ENCODE measurements around the gene ZNF557.
"Not testable (repeated sequence)": the region's sequence is repeated elsewhere in the genome, so short reads cannot be mapped to it uniquely, and the experiment has no call there.

Gene ZNF557

GRCh38 chr19:7056371-7056770 is 13.1 kb upstream of the ZNF557 start:
- H3K9ac ChIP-seq (ENCODE audit: low read depth, low read length); H3K36me3 ChIP-seq (ENCODE audit: insufficient read depth, low read length); H3K4me1 ChIP-seq (ENCODE audit: control insufficient read depth, insufficient read depth, low read length); H3K9me3 ChIP-seq (replicated peaks; ENCODE audit: low read length); H3K4me2 ChIP-seq (ENCODE audit: low read length); H3K27me3 ChIP-seq (ENCODE audit: control insufficient read depth, insufficient read depth, low read length); H3K4me3 ChIP-seq (ENCODE audit: low read length): not testable (repeated sequence)

GRCh38 chr19:7058576-7058975 is 10.9 kb upstream of the ZNF557 start, which contains the start of gene MBD3L3:
TSS of gene MBD3L3 (minus strand) at chr19:7058676. CDS start at chr19:7058605, 71 bp downstream.
- not testable (repeated sequence) for H3K27me3 ChIP-seq (ENCODE audit: control insufficient read depth, insufficient read depth, low read length); H3K4me1 ChIP-seq (ENCODE audit: control insufficient read depth, insufficient read depth, low read length); H3K4me3 ChIP-seq (ENCODE audit: low read length); H3K4me2 ChIP-seq (ENCODE audit: low read length); H3K9me3 ChIP-seq (replicated peaks; ENCODE audit: low read length); H3K36me3 ChIP-seq (ENCODE audit: insufficient read depth, low read length); H3K9ac ChIP-seq (ENCODE audit: low read depth, low read length)

GRCh38 chr19:7059977-7060376 is 9.5 kb upstream of the ZNF557 start:
- not testable (repeated sequence) for H3K36me3 ChIP-seq (ENCODE audit: insufficient read depth, low read length); H3K4me3 ChIP-seq (ENCODE audit: low read length); H3K9ac ChIP-seq (ENCODE audit: low read depth, low read length); H3K4me1 ChIP-seq (ENCODE audit: control insufficient read depth, insufficient read depth, low read length); H3K27me3 ChIP-seq (ENCODE audit: control insufficient read depth, insufficient read depth, low read length); H3K9me3 ChIP-seq (replicated peaks; ENCODE audit: low read length); H3K4me2 ChIP-seq (ENCODE audit: low read length)

GRCh38 chr19:7063339-7063738 is 6.2 kb upstream of the ZNF557 start:
- H3K4me1 ChIP-seq (ENCODE audit: control insufficient read depth, insufficient read depth, low read length): no peaks in the 10 kb centered on the region
- H3K4me3 ChIP-seq (ENCODE audit: low read length): no peak overlapping the region
- H3K4me2 ChIP-seq (ENCODE audit: low read length): no peak overlapping the region
- H3K27me3 ChIP-seq (ENCODE audit: control insufficient read depth, insufficient read depth, low read length): no peaks in the 10 kb centered on the region
- no peak overlapping the region for H3K9ac ChIP-seq (ENCODE audit: low read depth, low read length)
- no peaks in the 10 kb centered on the region for H3K9me3 ChIP-seq (replicated peaks; ENCODE audit: low read length)
- H3K36me3 ChIP-seq (ENCODE audit: insufficient read depth, low read length): no peaks in the 10 kb centered on the region

- no peak overlapping the region for H3K4me3 ChIP-seq (ENCODE audit: low read length)
- no peak overlapping the region for H3K4me2 ChIP-seq (ENCODE audit: low read length)
- no peak overlapping the region for H3K9ac ChIP-seq (ENCODE audit: low read depth, low read length)
- H3K9me3 ChIP-seq (replicated peaks; ENCODE audit: low read length): no peaks in the 10 kb centered on the region
- no peaks in the 10 kb centered on the region for H3K4me1 ChIP-seq (ENCODE audit: control insufficient read depth, insufficient read depth, low read length)
- H3K36me3 ChIP-seq (ENCODE audit: insufficient read depth, low read length): no peaks in the 10 kb centered on the region
- H3K27me3 ChIP-seq (ENCODE audit: control insufficient read depth, insufficient read depth, low read length): no peaks in the 10 kb centered on the region
Measured at GRCh38 chr19:7063764-7064418, 5.6 kb upstream of the ZNF557 start.

- not testable (repeated sequence) for H3K4me1 ChIP-seq (ENCODE audit: control insufficient read depth, insufficient read depth, low read length); H3K4me3 ChIP-seq (ENCODE audit: low read length); H3K27me3 ChIP-seq (ENCODE audit: control insufficient read depth, insufficient read depth, low read length); H3K36me3 ChIP-seq (ENCODE audit: insufficient read depth, low read length); H3K9ac ChIP-seq (ENCODE audit: low read depth, low read length); H3K4me2 ChIP-seq (ENCODE audit: low read length); H3K9me3 ChIP-seq (replicated peaks; ENCODE audit: low read length)
Measured at GRCh38 chr19:7067122-7067521, 2.4 kb upstream of the ZNF557 start.

GRCh38 chr19:7067716-7068115 is 1.8 kb upstream of the ZNF557 start:
- H3K4me3 ChIP-seq (ENCODE audit: low read length): no peak overlapping the region
- H3K4me2 ChIP-seq (ENCODE audit: low read length): no peak overlapping the region
- H3K9me3 ChIP-seq (replicated peaks; ENCODE audit: low read length): no peaks in the 10 kb centered on the region
- H3K36me3 ChIP-seq (ENCODE audit: insufficient read depth, low read length): peaks cover 15% of the 10 kb centered on the region
- H3K9ac ChIP-seq (ENCODE audit: low read depth, low read length): no peak overlapping the region
- peaks cover 5% of the 10 kb centered on the region for H3K4me1 ChIP-seq (ENCODE audit: control insufficient read depth, insufficient read depth, low read length)
- H3K27me3 ChIP-seq (ENCODE audit: control insufficient read depth, insufficient read depth, low read length): no peaks in the 10 kb centered on the region

- H3K36me3 ChIP-seq (ENCODE audit: insufficient read depth, low read length): peaks cover 20% of the 10 kb centered on the region
- H3K4me3 ChIP-seq (ENCODE audit: low read length): peak overlapping the region; percentile 59
- no peak overlapping the region for H3K9ac ChIP-seq (ENCODE audit: low read depth, low read length)
- H3K4me2 ChIP-seq (ENCODE audit: low read length): peak overlapping the region; percentile 65
- no peaks in the 10 kb centered on the region for H3K27me3 ChIP-seq (ENCODE audit: control insufficient read depth, insufficient read depth, low read length)
- no peaks in the 10 kb centered on the region for H3K9me3 ChIP-seq (replicated peaks; ENCODE audit: low read length)
- H3K4me1 ChIP-seq (ENCODE audit: control insufficient read depth, insufficient read depth, low read length): peaks cover 5% of the 10 kb centered on the region
Measured at GRCh38 chr19:7068599-7068998, 904 bp upstream of the ZNF557 start.

GRCh38 chr19:7069904-7070226 is 362 bp downstream of the ZNF557 start:
- H3K36me3 ChIP-seq (ENCODE audit: insufficient read depth, low read length): peaks cover 31% of the 10 kb centered on the region
- H3K9ac ChIP-seq (ENCODE audit: low read depth, low read length): peak overlapping the region; percentile 95
- peak overlapping the region; percentile 92 for H3K4me3 ChIP-seq (ENCODE audit: low read length)
- H3K27me3 ChIP-seq (ENCODE audit: control insufficient read depth, insufficient read depth, low read length): no peaks in the 10 kb centered on the region
- H3K4me1 ChIP-seq (ENCODE audit: control insufficient read depth, insufficient read depth, low read length): peaks cover 5% of the 10 kb centered on the region
- no peaks in the 10 kb centered on the region for H3K9me3 ChIP-seq (replicated peaks; ENCODE audit: low read length)
- H3K4me2 ChIP-seq (ENCODE audit: low read length): peak overlapping the region; percentile 87

GRCh38 chr19:7072541-7072940 is 3.0 kb downstream of the ZNF557 start:
- peaks cover 13% of the 10 kb centered on the region for H3K9me3 ChIP-seq (replicated peaks; ENCODE audit: low read length)
- H3K9ac ChIP-seq (ENCODE audit: low read depth, low read length): no peak overlapping the region
- H3K36me3 ChIP-seq (ENCODE audit: insufficient read depth, low read length): peaks cover 56% of the 10 kb centered on the region
- H3K4me1 ChIP-seq (ENCODE audit: control insufficient read depth, insufficient read depth, low read length): peaks cover 5% of the 10 kb centered on the region
- H3K27me3 ChIP-seq (ENCODE audit: control insufficient read depth, insufficient read depth, low read length): no peaks in the 10 kb centered on the region
- H3K4me2 ChIP-seq (ENCODE audit: low read length): no peak overlapping the region
- H3K4me3 ChIP-seq (ENCODE audit: low read length): no peak overlapping the region

- peaks cover 77% of the 10 kb centered on the region for H3K36me3 ChIP-seq (ENCODE audit: insufficient read depth, low read length)
- H3K9ac ChIP-seq (ENCODE audit: low read depth, low read length): no peak overlapping the region
- no peak overlapping the region for H3K4me3 ChIP-seq (ENCODE audit: low read length)
Measured at GRCh38 chr19:7074705-7075282, 5.3 kb downstream of the ZNF557 start.

GRCh38 chr19:7076151-7076550 is 6.6 kb downstream of the ZNF557 start:
- Histone ChIP-seq H3K4me2 (ENCODE audit: low read length) (no peak overlapping the region), H3K4me1 (ENCODE audit: control insufficient read depth, insufficient read depth, low read length) (no peaks in the 10 kb centered on the region), H3K27me3 (ENCODE audit: control insufficient read depth, insufficient read depth, low read length) (no peaks in the 10 kb centered on the region), H3K9me3 (replicated peaks; ENCODE audit: low read length) (peaks cover 39% of the 10 kb centered on the region), H3K4me3 (ENCODE audit: low read length) (no peak overlapping the region), H3K36me3 (ENCODE audit: insufficient read depth, low read length) (peaks cover 85% of the 10 kb centered on the region), H3K9ac (ENCODE audit: low read depth, low read length) (no peak overlapping the region)

More at GRCh38 chr19:7074705-7075282, 5.3 kb downstream of the ZNF557 start:
- no peaks in the 10 kb centered on the region for H3K27me3 ChIP-seq (ENCODE audit: control insufficient read depth, insufficient read depth, low read length)
- peaks cover 5% of the 10 kb centered on the region for H3K4me1 ChIP-seq (ENCODE audit: control insufficient read depth, insufficient read depth, low read length)
- no peak overlapping the region for H3K4me2 ChIP-seq (ENCODE audit: low read length)
- peaks cover 28% of the 10 kb centered on the region for H3K9me3 ChIP-seq (replicated peaks; ENCODE audit: low read length)

Data from skeletal muscle satellite cell (primary cell).